Stimulated activated CD8-positive, alpha-beta memory T cell treated with anti-CD3 and anti-CD28 coated beads, Interleukin-4, amount 100 ng/mL, for 24 hours (primary cell): ENCODE measurements around the gene ABCB11.

Experiments used
- DNase-seq: peaks from one replicate; pipeline ENCODE4 v3.0.0-alpha.2; 2020; ENCODE audit warnings: low read depth

The ABCB11 gene

DNA sequence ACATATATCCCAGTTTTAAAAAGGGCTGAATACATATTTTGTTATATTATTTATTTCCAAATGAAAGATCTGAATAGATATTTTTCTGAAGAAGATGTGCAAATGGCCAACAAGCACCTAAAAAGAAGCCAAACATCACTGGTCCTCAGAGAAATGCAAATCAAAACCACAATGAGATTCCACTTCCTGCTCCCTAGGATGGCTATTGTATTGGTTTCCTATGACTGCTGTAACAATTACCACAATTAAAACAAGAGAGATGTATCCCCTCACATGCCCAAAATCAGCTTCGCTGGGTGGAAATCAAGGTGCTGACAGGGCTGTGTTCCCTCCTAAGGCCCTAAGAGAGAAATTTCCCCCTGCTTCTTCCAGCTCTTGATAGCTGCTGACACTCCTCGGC is 23.2 kb downstream of the ABCB11 start:
- DNase-seq = no peak

DNA sequence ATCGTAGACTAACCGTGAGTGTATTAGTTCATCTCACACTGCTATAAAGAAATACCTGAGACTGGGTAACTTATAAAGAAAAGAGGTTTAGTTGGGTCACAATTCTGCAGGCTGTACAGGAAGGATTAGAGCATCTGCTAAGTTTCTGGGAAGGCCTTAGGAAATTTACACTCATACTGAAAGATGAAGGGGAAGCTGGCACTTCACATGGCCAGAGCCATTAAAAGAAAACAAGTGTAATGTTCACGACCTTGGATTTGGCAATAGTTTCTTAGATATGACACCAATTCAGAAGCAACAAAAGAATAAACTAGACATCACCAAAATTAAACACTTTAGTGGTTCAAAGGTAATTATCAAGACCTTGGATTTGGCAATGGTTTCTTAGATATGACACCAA is 23.8 kb downstream of the ABCB11 start:
- no peak for DNase-seq

DNA sequence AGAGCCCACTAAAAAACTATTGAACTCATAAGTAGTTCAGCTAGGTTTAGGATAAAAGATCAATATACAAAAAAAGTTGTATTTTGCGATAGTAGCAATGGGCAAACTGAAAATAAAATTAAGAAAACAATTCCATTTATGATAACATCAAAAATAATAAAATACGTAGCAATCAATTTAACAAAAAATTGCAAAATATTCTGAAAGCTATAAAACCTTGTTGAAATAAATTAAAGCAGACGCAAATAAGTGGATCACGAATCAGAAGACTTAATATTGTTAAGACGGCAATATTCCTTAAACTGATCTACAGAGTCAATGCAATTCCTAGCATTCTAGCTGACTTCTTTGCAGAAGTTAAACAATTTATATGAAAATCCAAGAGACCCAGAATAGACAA is 24.5 kb downstream of the ABCB11 start:
- no peak for DNase-seq

DNA sequence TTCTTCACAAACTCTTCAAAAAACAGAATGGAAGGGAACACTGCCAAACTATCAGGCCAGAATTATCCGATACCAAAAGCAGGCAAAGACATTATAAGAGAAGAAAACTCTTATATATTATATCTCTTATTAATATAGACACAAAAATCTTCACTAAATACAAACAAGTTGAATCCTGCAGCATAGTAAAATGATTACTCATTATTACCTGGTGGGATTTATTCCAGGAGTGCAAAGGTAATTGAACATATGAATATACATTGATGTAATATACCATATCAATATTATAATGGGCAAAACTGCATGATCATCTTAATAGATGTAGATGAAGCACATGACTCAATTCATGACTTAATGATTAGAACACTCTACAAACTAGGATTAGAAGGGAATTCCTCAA is 25.1 kb downstream of the ABCB11 start:
- DNase-seq = no peak

DNA sequence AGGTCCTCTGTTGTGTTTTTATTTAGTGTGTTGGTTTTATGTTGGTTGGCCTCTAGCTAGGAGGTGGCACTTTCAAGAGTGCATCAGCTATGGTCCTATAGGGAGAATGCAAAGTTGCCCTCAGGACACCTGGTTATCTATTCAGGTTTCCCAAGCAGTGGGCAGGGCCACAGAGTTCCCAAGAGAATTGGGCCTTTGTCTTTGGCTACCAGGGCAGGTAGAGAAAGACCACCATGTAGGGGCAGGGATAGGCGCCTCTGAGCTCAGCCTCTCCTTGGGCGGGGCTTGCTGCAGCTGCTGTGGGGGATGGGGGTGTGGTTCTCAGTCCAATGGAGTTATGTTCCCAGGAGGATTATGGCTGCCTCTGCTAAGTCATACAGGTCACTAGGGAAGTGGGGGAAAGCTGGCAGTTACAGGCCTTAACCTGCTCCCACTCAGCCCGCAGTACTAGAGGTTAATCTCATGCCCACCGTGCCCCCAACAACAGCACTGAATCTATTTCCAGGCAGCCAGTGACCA is 26.0 kb downstream of the ABCB11 start:
- no peak for DNase-seq

DNA sequence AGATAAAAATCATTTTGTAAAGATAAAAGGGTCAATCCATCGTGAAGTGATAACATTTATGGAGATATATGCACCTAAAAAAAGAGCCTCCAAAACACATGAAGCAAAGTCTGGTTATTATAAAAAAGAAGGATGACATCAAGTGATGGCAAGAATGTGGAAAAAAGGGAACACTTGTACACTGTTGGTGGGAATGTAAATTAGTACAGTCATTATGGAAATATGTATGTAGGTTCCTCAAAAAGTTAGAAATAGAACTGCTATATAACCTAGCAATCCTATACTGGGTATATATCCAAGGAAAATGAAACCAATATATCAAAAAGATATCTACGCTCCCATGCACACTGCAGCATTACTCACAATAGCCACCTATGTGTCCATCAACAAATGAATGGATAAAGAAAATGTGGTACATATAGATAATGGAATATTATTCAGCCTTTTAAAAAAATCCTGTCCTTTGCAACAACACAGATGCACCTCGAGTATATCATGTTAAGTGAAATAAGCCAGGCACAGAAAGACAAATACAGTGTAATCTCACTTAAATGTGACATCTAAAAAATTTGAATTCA is 28.9 kb downstream of the ABCB11 start:
- DNase-seq = no peak

DNA sequence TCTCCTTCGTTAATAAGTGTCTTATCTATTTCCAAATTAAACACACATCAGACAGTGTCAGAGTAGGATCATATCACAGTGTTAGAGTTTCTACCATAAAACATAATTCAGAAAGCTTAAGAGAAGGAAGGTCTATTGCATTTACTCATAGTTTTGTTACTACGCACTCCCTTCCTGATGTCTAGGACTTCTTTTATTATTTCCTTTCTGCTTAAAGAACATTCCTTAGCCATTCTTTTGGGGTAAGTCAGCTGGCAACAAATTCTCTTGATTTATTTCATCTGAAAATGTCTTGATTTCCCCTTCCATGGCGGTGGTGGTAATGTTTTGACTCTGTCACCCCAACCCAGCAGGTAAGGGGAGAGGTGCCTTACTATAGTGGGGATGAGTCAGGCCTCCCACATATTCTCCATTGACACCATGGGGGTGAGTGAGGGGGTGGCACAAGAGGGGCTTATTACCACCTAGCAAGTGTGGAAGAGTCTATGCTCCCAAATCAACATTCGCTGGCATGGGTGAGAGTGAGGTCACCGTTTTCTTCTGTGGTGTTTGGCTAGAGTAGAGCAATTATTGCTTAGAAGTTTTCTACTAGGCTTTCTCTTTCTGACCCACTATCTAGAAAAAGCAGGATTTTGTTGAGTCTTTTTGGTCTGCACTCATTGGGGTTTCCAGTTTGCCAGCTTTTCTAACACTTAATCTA is 29.9 kb downstream of the ABCB11 start:
- no peak for DNase-seq

DNA sequence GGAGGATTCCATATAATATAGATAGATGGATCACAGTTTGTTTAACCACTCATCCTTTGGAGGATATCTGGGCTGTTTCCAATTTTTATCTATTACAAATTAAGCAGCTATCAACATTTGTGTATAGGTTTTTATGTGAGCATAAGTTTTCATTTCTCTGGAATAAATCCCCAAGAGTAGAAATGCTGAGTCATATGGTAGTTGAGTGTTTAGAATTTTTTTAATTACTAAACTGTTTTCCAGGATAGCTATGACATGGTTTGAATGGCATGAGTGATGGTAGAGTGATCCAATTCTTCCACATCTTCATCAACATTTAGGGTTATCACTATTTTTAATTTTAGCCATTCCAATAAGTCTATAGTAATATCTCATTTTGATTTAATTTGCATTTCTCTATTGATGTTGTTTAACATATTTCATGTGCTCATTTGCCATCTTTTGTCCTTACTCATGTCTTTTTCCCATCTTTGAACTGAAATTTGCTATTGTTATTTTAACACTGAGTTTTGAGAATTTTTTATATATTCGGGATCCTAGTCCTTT is 31.4 kb downstream of the ABCB11 start:
- no peak for DNase-seq

DNA sequence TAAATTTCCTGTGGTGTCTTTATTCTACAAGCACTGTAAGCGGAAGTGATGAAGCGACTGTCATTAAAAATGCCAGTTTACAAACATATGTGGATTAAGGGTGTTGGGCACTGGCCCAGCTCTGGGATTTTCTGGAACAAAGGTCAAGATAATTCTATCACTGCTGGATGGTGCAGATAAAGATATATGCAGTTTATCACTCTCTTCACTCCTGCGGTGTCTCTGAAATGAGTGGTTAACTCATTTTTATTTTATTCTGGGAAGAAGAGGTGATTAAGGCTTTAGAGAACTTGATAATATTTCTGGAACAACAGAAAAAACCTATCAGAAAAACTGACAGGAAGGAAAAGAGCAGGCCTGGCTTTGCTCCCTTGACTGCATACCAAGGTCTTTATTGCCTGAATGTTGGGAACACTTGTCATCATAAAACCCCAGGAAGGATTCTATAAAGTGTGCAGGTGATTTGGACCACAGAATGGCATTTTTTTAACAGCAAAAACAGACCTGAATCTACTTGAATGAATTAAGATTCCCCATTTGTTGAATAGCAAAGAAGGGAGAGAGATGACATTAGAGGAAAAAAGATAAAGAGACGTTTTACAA is 32.4 kb downstream of the ABCB11 start:
- DNase-seq = no peak

DNA sequence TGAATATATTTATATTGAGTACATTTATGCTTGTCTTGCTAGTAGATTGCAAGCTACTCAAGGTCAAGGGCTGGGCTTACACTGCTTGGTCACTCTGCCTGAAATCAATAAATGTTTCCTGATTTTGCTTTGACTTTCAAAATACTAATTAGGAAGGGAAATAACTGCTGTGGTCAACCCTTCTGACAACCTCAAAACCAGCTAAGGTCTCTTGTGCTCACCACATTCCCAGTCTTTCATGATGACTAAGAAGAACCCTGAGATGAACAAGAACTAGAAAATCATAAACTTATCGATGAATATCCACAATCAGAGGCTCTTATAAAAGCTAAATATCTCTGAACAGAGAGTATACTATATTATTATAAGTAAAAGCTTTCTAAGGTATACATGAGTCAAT is 33.3 kb downstream of the ABCB11 start:
- DNase-seq = no peak

DNA sequence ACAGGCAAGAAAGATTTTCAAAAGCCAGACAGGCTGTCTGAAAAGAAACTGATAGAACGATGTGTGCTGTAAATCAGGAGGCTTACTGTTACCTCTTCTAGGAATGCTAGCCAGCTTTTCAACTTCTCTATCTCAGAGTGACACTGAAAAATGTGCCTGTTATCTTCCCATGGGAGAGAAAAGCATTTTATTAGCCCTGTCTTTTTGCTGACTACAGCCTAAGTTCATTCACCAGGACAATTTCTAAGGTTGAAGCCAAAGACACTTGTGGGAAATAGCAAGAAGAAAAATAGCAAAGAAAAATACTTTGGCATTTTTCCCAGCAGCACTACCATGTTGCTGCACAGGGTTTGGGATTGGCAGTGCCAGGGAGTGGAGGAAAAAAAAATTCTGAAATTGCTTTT is 34.0 kb downstream of the ABCB11 start:
- DNase-seq = no peak

DNA sequence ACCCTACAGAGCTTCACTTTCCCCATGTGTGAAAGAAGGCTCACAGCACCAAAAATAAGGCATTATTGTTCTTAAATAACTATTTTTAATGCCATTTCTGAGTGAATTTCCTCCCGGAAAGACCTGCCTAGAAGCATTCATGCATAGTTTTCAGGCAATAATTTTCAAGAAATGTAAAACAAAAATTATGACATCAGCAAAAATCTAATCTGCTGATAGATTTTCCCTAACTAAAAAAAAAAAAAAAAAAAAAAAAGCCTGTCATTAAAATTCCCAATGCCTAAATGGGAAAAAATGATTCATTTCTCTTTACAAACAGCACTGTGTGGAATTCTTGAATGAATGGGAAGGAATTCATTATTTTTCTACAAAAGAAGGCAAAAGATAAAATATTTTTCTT is 35.4 kb downstream of the ABCB11 start:
- no peak for DNase-seq

DNA sequence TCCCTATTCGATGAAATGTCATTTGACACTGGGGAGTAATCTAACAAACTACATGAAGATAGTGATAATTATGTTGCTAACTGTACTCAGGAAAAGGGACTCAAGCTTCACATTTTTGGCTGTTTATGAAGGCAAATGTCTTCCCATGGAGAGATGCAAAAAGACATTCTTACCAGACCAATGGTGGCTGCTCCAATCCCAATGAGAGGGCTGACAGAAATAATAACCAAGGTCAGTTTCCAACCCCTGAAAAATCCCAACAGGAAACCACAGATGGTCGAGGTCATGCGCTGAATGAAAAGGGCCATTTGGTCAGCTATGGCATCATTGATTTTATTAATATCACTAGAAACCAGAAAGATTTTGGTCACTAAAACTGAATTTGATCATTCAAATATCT is 37.6 kb downstream of the ABCB11 start:
- no peak for DNase-seq

DNA sequence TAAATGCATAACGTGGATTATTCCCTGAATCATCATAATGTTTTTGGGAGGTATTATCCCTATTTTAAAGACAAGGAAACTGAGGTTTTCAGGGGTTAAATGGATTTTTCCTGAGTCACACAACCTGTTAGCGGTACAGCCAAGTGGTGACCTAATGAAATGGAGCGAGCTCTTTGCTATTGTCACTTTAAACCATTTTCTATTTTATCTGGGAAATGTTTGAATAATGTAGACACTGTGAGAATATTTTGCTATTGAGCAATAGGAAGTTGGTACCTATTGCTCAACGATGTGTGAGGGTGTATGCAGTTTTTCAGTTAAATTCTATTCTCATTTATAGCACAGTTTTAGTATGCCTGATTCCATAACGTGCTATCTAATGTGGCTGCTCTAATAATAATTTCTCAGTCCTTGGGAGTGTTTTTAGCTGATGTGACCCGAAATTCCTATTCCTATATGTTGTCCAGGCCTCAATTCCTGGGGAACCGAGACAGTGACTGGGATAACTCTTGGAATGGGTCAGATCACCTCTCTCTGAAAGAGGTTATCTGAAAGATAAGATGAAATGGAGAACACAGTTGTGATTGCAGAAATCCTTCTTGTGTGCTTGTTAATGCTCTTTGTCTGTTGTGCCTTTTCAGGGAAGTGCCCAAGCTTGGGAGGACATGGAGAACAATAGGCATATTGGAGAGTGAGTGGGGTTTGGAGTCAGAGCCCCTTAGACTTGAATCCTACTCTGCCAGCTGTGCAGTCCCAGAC is 38.4 kb downstream of the ABCB11 start:
- DNase-seq = no peak

DNA sequence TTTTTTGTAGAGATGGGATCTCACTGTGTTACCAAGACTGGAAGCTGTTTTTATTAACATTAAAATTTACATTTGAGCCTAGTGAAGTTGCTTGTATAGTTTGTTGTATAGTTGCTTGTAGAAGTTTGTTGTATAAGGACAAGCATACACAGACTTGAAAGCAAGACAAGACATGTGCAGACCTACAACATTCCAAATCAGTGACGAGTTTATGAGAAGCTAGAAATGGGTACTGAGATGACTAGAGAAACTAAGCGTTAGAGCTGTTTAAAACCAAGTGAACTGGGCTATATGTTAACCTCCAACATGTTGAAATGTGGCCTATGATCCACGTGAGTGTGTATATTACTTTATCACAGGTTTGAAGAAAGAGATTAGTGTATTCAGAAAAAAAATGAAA is 39.1 kb downstream of the ABCB11 start:
- DNase-seq = no peak

DNA sequence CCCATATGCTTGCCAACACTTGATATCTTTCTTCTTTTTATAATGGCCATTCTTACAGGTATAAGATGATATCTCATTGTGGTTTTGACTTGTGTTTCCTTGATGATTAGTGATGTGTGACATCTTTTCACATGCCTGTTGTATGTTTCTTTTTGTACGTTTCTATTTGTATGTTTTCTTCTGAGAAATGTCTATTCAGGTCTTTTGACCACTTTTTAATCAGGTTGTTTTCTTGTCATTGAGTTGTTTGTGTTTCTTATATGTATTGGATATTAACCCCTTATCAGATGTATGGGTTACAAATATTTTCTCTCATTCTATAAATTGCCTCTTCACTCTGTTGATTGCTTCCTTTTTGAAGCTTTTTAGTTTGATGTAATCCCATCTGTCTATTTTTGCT is 42.4 kb downstream of the ABCB11 start:
- DNase-seq = no peak

DNA sequence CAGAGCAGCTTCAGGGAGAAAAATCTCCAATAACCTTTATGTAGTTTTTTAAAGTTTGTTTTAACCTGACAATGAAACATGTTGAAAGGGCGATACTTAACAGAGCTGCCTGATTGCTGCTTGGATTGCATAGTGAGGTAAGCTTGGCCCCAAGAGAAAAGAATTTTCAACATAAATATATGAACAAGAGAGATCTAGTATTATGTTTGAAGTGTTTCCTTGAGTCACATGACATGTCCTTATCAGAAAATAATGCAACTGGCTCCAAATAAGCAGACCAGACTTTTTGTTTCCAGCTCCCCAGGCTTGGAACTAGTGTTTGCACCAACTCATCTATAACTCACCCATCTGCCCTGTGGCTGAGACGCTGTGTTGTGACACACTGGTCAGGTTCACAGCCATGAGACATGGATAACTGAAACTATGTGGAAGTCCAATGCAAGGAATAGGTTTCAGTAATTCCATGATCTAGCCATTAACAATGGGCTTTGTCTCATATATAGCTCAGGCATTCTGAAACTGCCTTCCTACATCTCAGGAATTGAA is 44.7 kb downstream of the ABCB11 start:
- no peak for DNase-seq

DNA sequence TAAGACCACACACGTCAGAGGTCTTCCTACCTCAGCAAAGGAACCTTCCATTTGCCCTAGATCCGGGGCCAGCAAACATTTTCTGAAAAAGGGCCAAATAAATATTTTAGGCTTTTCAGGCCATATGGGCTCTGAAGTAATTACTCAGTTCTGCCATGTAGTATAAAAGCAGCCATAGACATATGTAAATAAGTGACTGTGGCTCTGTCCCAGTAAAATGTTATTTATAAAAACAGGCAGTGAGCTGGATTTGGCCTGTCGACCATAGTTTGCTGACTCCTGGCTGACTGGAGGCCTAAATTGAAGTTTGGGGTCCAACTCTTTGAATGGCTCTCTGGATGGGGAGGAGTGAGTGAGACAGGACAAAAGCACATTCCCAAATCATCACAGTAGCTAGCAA is 49.5 kb downstream of the ABCB11 start:
- DNase-seq = no peak

DNA sequence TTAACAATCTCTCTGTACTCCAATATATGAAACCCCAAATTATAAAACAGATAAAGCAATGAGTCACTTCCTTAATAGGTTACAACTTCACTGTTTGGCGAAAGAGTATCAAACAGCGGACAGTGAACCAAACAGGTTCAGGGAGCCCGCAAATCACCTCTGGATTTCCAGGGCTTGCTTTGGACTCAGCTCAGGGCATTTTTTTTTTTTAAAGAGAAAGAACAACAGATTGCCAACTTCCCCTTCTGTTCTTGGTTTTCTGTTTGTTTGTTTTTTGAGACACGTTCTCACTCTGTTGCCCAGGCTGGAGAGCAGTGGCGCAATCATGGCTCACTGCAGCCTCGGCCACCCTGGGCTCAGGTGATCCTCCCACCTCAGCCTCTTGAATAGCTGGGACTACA is 52.7 kb downstream of the ABCB11 start:
- no peak for DNase-seq

DNA sequence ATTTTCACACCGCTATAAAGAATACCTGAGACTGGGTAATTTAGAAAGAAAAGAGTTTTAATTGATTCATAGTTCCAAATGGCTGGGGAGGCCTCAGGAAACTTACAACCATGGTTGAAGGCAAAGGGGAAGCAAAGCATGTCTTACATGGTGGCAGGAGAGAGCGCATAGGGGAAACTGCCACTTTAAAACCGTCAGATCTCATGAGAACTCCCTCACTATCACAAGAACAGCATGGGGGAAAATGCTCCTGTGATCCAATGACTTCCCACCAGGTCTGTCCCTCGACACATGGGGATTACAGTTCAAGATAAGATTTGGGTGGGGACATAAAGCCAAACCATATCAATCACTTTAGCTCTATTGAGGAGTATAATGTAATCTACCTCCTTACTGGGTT is 53.5 kb downstream of the ABCB11 start:
- no peak for DNase-seq

DNA sequence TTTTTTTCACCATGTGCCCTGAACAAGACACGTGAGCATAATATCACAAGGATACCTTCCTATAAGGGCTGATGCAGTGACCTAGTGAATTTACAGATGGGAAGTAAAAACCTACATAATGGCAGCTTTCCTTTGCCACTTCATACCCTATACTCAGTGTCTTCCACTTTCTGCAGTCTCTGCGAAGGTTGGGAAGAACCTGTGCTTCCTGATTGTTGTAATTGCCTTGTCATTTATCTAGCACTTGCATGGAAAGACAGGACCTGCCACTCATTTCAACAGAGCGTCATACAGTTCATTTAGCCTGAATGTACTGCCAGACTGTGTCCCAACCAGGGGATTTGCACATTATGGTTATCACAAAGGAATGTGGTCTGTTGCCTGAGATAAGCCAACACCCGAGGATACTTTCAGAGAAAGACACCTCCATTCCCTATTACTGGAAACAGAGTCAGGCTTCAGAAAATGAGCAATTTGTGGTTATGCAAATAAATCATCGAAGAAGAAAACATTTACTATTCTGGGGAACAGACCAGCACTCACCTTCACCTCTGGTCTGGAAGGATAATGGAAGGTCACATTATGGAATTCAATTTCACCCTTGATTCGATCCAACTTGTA is 55.0 kb downstream of the ABCB11 start:
- DNase-seq = no peak

DNA sequence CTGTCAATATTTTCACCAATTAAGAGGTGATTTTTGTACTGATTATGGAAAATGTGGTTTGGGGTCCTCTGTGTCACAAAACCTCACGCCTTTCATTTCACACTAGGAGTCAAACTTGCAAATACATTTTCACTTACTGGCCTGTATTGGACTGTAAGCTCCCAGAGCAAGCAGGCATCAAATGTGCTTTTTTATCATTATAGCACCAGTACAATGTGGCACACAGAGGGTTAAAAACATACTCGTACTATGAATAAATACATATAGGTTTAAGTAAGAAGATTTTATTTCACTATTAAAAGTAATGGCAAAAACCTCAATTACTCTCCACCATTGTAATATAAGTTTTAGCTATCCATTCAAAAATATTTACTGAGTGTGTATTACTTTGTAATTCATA is 56.7 kb downstream of the ABCB11 start:
- DNase-seq = no peak
